ENCODE results near the gene KLHL17.

GRCh38 chr1:912740-913301, 47.6 kb upstream of the KLHL17 start:
- TF ChIP-seq CTCF (IDR thresholded peaks at IDR 0.05): no peak
- no peak for TF ChIP-seq POLR2A (IDR thresholded peaks at IDR 0.05)
- no peak for TF ChIP-seq POLR2AphosphoS5 (IDR thresholded peaks at IDR 0.05; ENCODE audit: insufficient read depth in 1 of 2, low read depth in 1 of 2)

Measured in vagina (tissue), 2 donors.